Measurements from ENCODE around the gene PDIA5.

PDIA5 gene

DNA sequence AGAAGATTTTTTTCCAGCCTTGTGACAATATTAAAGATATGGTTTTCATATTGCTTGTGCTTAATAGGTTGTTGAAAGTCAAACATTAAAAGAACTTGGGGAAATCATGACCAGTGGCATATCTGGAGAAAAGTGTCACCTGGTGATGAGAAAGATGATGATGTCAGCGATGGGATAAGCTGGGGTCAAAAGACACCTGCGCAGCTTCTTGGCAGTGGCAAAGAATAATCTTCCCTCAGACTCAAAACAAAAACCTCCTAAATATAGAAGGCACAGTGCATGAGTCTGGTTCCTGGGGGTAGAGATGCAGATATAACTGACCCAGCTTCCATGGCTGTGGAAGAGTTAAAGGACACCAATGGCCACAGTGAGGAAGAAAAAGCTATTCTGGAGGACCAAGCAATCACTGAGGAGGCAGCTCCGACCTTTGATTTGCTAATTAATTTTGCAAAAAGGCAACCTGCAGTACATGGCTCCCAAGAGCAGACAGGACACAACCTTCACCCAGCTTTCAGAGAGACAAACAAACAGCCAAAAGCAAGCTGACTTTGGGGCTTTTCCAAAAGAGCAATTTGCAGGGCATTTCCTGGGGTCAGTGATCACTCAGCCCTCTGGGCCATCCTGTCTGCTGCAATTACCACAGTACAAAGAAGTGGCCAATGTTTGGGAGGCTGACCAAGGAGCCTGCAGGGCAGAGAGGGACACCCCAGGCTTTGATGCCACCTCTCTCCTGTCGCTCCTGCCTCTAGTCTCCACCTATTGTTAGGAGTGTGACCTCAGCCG lies 21.7 kb upstream of the PDIA5 start:
- DNase-seq = no peak

DNA sequence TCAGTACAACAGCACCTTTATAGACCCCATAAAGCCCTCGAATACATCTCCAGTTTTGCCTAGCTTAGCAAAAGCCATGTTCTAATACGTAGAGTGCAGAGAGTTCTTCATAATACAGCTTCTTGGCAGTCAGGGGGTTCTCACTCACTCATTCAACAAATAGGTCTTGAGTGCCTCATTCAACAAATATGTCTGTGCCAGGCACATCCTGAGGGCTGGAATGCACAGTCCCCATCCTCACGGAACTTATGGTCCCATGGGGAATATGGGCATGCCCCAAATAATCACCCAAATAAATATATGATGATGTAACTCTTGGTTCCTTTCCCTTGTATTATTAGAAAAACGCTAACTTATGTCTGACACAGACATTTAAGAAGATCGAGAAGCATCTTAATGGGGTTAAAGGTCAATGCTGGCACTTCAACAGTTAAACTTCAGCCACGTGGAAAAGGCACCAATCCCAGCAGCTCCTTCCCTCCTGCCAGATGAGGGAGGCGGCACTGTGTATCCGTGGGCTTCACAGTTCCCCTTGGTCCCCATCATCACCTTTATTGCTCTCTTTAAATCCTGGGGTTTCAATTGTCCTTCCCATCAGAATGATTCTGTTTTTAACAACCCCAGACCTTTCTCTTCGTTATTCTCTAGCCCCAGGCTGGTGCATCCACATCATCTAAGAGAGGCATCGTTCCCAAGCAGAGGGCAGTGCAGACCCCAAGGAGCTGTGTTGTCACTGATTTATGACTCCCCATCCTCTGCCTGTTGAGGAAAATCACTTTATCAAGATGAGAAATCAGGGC lies 20.4 kb upstream of the PDIA5 start:
- DNase-seq = no peak

DNA sequence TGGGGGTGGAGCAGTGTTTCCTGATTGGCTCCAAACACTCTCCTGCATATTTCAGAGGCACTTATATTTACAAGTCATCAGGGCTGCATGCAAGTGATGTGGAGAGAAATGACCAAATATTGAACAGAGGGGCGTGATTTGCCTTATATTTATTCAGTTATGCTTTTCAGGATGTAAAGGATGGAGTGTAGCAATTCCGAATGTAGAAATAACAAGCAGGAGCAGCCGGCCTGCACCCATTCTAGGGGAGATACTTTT lies 19.8 kb upstream of the PDIA5 start:
- no peak for DNase-seq

DNA sequence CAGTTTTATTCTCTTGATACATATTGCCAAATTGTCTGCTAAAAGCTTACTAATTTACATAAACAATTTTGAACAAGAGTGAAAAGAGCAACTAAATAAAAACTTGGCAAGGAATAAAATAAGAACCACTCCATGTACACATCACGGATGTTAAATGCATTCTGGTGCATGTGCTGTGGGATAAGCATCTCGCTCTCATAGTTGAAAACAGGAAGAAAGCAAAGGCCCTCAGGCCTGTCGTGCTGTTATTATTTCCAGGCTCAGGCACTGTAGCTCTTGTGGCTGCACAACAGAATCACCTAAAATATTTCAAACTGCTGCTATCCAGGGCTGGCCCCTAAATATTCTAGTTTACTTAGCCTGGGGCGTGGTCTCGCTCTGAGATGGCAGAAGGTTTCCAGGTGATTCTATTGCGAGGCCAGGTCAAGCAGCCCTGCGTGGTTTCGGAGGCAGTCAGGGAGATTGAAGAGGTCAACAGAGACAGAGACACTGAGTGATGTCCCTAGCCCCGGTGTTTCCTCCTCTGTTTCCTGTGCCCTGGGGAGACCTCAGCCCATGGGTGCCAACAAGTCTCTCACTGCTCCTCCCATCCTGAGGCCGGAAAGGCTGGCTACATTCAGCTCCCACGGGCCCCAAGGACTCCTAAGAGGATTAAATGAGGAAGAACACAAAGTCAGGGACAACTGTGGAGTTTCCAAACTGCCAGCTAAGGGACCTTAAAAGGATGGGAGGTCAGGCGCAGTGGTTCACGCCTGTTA lies 18.2 kb upstream of the PDIA5 start:
- no peak for DNase-seq

DNA sequence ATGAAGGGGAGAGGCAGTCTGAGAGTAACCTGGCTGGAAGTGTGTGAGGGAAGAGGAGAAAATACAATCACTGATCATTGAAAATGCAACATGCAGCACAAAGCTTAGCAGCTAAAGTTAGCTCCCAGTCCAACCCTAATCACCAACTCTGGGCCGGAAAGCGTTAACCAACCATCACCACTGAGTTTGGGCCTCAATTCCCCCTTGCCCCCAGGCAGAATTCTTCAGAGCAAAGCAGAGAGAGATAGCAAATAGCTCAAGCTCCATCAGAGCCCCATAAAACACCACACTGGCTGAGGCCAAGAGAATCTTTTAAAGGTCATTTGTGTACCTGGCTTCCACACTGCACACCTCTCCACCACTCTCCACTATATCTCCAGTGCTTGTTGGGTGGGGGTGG lies 16.2 kb upstream of the PDIA5 start:
- DNase-seq = no peak

DNA sequence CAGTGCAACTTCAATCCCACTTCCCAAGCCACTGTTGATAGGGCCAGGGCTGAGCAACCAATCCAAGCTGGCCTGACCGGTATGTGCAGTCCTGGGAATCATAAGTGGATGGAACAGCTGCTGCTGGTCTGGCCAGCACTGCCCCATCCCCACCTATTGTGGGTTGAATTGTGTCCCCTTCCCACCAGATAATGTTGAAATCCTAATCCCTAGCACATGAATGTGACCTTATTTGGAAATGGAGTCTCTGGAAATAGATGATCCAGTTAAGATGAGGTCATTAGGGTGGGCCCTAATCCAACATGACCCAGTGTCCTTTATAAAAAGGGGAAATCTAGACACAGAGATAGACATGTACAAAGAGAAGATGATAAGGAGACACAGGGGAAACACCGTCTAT lies 13.7 kb upstream of the PDIA5 start:
- no peak for DNase-seq

DNA sequence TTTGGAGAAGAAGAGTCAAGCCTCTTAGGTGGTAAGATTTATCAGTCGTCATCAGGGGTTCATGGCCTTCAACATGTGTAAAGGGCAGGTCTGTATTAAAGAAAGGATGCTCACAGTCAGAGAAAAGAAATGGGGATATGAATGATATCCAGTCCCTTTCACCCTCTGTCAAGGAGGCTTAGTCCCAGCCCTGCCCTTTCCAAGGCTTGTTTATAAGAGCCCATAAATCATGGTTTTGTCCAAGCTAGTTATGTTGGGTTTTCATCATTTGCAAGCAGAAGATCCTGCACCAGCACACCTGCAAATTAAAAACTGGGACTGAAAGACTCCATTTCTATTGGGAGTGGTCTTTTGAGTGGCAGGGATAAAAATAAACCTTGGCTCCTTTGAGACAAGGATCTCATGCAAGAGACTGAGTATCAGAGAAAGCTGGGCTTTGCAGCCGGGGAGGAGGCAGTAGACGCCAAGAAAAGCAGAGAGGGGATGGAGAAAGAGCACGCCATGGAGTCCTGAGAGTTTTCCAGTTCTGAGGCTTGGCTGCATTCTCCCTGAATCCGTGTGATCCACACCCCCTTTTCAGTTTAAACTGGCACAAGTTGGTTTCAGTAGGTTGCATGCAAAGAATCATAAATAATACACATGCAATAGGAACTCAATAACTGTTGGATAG lies 12.6 kb upstream of the PDIA5 start:
- DNase-seq = no peak

DNA sequence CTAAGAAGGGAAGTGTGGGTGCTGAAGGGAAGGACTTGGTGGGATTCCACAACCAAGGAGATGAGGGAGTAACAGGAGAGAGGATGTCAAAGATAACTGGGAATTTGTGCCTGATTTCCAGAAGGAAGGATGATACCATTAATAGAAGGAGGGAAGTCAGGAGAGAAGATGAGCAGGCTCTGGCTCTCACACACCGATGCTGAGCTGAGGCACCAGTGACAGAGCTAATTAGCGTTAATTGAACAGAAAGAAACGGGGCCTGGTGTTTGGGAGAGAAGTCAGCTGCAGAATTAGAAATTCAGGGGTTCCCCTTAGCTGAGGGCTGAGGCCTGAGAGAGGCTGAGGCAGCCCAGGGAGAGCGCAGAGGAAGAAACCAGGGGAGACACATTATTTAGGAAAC lies 11.9 kb upstream of the PDIA5 start:
- no peak for DNase-seq

DNA sequence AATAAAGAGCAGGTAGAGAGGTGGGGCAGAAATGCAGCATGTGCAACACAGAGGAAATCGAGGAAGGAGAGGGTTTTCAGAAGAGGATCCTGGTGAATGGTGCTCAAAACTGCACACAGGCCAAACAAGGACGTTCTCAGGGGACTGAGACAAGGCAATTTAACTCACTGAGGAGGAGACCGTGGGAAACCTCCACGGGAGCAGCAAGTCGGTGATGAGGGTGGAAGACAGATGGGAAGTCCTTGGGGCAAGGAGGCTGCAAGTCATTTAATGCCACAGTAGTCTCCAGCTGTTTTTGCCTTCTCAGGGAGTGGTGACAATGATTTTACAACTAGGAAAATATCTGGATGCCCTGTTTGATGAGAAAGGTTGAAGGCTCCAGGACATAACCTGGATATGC lies 11.5 kb upstream of the PDIA5 start:
- no peak for DNase-seq

DNA sequence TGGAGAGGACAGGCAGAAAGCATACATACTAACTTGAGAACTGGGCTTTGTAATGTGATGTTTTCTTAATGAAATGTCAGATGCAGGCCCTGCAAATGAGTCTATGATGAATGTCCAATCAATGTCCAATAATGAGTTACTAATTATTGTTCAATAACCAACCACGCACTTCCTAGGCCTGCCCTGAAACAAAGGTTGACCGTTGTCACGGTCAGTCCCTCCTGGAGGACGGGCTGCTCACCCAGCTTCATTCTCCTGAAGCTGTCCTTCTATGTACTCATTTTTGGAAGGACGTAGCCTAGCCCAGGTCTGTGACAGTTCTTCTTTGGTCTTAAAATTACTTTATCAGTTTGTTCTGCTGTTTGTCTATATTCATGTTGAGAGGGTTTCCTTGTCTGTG lies 8.3 kb upstream of the PDIA5 start:
- DNase-seq = no peak

DNA sequence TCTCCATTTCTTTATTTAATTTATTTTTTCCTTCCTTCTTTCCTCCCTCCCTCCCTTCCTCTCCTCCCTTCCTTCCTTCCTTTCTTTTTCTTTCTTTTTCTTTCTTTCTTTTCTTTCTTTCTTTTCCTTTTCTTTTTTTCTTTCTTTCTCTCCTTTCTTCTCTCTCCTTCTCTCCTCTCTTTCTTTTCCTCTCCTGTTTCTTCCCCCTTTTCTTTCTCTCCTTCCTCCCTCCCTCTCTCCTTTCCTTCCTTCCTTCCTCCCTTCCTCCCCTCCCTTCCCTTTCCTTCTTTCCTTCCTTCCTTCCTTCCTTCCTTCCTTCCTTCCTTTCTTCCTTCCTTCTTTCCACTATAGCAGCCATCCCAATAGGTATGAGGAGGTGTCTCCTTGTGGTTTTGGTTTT lies 6.8 kb upstream of the PDIA5 start:
- no peak for DNase-seq

DNA sequence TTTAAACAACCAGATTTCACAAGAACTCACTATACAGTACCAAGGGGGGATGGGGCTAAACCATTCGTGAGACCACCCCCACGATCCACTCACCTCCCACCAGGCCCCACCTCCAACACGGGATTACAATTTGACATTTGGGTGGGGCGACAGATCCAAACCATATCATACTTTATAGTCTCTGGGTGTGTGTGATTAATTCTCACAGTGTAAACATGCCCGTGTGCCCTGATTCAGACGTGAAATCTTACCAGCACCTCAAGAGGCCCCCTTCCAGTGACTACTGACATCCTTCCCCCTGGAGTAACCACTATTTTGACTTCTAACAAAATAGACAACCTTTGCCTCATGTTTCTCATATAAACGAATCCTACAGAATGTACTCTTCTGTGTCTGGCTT lies 5.0 kb upstream of the PDIA5 start:
- no peak for DNase-seq

DNA sequence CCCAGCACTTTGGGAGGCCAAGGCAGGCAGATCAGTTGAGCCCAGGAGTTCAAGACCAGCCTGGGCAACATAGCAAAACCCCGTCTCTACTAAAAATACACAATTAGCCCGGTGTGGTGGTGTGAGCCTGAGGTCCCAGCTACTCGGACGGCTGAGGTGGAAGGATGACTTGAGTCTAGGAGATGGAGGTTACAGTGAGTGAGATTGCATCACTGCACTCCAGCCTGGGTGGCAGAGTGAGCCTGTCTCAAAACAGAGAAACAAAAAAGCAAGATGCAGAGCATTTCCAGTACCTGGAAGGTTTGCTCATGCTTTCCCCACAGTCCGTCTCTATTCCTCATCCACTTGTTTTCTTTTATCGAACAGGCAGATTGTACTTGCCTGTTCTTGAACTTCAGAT lies 3.8 kb upstream of the PDIA5 start:
- no peak for DNase-seq

DNA sequence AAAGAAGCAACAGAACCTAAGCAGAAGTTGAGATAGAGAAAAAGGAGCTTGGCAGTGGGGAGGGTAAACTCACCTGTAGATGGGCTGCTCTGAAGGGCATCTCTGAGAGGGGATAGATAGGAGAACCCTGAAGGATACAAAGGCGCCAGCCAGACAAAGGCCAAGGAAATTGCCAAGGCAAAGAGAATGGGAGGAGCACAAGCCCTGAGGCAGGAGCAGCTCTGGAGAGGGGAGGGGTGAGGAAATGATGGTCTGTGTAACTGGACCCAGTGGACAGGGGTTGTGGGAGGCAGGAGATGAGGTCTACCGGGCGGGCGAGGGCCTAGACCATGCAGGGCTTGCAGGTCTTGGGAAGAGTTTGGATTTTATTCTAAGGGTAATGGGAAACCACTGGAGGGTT lies 2.3 kb upstream of the PDIA5 start:
- no peak for DNase-seq

DNA sequence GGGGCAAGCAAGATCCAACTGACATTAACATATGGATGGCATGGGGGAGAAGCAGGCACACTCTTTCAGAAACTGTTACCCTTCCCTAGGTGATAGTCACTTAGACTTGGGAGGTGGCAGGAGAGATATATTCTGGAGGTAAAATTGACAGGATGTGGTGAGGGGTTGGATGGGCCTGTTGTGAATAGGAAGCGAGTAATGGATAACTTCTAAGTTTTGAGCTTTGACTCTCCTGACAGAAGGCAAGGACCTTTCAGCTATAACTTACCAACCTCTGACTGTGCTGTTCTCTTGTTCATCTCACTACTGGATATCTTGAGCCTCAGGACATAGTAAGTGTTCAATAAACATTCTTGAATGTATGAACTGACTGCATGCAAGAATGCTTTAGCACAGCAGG lies 1.9 kb upstream of the PDIA5 start:
- DNase-seq = no peak

DNA sequence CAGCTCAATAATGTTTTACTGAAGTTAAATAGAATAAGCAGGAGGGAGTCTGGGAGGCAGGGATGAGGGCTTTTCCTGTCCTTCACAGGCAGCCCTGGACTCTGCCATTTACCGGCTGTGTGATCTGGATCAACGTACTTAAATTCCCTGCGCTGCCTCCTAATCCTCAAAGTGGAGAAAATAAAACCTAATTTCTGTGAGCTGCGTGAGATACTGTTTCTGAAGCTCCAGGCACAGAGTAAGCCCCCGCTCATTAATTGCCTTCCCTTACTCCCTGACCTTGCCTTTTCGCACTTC lies 278 bp upstream of the PDIA5 start:
- no peak for DNase-seq

DNA sequence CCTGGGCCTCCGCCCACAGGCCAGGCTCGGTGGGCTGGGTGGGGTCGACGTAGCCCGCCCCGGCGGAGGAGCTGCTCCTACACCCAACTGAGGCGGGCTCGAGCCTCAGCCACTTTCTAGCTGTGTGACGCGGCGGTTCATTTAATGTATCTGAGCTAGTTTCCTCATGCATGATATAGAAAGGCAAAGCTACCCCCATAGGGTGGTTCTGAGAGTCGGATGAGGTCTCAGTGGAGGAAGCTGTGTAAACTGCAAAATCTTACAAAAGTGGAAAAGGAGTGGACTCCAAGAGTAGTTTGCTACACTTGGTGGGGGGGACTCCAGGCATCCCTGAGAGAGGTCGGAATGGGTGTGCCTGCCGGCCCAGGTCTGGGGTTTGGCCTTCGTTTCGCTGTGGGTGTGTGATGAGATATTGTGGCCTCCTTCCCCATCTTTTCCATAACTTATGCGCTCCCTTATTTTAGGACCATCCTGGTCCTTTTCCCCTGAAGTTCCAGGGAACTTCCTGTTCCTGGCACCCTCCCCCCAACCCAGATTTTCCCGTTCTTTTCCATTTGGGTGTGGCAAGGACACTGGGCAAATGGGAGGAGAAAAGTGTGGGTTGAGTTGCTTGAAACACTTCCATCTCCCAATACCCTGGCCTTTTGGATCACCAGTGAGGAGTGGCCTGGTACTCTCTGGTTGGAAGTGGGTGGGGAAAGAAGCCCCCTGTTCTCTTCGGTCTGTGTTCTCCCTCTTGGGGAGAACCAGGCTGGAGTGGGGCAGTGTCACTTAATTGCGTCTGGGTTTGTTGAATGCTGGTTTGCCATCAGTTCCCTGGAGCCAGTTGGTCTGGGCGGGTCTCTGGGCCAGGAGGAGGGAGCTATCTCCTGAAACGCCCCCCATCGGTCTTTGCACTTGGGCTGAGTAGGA lies 1.1 kb downstream of the PDIA5 start:
- DNase-seq = peak; percentile 74

DNA sequence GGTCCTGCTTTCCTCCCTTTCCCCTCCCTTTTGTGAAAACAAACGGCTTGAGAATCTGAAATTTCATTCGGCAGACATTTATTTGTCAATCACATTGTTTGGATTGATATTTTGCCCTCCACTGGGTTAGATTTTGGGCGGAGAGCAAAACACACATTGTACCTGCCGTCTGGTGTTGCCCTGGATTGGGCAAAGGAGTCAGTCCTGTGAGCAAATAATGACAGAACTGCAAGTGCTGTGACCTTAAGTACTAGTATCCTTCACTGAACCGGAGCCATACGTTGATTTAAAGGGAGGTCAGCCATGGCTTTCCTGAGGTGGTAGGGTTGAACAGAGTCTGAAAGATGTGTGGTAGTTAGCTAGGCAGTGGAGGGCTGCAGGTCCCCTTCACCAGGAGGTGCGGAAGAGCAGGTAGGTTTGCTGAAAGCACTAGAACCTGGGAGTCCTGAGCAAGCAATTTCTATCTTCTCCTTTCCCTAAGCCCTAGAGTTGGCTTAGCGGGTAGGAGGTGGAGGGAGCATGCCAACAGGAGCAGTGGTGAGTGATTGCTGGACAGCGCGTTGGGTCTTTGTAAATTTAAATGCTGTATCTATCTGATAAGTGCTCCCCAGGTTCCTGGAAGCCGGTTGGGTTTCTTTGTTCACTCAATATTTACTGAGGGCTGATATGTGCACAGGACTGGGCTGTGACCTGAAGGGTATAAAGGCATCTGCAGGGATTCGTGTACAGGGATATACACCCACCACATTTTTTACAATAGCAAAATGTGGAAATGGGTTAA lies 2.0 kb downstream of the PDIA5 start:
- DNase-seq = peak; percentile 59

DNA sequence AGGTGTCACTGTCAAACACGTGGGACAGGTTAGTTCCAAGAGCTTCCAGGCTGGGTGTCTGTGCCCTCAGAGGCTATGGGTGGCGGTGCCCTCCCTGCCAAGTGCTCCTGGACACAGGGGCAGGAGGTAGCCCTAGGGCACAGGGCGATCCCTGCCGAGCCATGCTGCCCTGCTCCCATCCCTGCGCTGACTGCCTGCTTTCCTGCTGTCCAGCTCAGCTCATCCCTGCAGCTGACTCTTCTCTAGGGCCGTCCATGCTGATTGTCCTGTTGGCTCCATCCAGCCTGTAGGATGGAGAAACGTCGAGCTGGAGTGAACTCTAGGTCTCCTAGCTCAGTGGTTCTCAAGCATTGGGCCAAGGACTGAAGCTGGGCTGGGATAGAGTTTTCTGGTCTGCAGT lies 3.7 kb downstream of the PDIA5 start:
- no peak for DNase-seq

DNA sequence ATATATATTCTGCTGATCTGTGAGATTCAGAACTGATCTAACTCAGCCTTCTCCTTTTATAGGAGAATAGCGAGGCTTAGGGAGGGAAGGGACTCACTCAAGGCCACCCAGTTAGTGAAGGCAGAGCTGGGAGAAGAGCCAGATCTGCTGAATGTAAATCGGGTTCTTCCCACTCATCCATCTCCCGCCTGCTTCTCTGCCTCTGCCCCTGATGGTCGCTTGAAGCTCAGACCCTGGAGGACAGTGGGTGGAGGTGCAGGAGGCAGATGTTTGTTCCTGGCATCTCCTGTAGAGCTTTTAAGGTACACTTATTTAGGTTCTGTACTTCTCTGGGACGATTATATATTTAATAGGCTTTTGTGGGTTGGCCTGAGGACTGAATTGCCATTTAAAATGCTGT lies 4.3 kb downstream of the PDIA5 start:
- DNase-seq = no peak

DNA sequence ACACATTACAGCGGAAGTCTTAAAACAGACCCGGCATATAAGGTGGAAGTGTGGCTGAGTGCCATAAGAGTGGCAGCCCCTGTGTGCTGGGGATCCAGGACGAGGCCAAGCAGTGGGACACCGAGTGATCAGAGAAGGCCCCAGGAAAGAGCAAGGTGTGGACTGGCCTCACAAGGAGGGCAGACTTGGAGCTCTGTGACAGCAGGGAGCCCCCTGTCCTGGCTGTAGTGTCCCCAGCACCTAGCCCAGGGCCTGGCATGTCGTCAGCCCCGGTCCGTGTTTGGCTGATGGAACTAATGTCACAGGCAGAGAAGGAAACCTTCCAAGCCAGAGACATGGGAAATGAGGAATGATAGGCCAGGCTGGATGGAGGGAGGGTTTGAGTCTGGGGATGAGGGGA lies 4.8 kb downstream of the PDIA5 start:
- DNase-seq = no peak

DNA sequence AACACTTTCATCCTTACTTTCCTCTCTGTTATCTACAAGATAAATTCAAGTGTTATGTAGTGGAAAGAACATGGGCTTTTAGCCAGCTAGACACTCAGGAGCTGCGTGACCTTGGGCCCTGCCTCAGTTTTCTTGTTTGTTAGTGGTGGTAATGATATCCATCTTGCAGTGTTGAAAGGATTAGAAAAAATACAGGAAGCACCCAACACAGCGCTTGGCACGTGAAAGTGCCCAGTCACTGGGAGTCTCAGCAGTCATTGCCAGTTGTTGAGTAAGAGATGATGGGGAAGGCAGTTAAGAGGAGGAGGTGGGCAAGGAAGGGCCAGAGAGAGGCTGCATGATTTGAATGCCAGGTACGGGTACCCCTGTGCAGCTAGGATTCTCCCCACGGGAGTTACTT lies 5.3 kb downstream of the PDIA5 start:
- no peak for DNase-seq

Measured in NCI-H146 (cell line).